GM19035 (cell line): ENCODE results near the gene MNT.
A peak's percentile ranks its signal among the peaks of the same experiment; 100 is the strongest.

ENCODE experiments used
- ATAC-seq: cut with Tn5 transposase; IDR thresholded peaks from one replicate; pipeline ENCODE4 v1.9.1; 2021; ENCODE audit not compliant: unreplicated experiment

MNT gene

DNA sequence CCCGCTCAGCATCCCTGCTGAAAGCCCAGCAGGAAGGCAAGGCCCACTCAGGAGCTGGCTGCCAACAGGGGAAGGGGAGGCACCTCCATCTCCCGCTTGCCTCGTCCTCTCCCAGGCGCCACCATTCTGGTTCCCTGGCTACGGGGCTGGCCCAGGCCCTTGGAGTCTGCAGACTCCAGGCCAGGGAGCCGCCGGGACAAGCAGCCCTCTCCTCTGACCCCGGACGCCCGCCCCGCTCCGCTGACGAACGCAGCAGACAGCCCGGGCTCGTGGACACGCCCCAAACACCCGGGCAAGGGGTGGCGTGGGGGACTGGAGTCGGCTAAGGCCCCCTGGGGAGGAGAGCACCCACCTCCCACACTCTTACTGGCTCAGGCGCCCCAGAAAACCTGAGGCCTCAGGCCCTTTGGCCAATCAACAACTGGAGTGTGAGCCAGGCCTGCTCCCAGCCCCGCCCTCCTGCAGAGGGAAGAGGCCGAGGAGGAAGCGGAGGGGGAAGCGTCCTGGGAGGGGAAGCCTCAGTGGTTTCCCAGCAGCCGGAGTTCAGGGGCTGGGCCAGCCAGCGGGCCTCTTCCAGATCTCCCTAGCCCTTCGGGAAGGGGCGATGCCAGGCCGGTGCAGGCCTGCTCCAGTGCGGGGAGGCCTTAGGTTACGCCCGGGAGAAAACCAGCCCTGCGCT is 4.2 kb downstream of the MNT start:
- ATAC-seq: no peak

DNA sequence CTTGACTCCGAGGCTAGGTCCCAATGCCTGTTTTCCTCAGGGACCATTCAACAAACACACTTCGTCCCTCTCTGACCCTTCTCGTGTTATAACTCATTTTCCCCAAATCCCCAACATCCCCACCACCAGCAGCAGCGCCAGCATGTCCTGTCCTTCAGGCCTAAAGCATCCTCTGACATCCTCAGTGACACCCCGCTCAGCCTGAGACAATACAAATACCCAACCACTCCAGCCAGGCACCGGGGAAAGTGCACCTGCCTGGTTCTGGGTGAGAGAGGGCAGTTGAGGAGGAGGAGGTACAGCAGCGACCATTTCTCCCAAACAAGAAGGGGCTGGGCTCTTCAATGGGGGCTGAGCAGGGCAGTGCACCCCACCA is 4.7 kb downstream of the MNT start:
- no peak for ATAC-seq

DNA sequence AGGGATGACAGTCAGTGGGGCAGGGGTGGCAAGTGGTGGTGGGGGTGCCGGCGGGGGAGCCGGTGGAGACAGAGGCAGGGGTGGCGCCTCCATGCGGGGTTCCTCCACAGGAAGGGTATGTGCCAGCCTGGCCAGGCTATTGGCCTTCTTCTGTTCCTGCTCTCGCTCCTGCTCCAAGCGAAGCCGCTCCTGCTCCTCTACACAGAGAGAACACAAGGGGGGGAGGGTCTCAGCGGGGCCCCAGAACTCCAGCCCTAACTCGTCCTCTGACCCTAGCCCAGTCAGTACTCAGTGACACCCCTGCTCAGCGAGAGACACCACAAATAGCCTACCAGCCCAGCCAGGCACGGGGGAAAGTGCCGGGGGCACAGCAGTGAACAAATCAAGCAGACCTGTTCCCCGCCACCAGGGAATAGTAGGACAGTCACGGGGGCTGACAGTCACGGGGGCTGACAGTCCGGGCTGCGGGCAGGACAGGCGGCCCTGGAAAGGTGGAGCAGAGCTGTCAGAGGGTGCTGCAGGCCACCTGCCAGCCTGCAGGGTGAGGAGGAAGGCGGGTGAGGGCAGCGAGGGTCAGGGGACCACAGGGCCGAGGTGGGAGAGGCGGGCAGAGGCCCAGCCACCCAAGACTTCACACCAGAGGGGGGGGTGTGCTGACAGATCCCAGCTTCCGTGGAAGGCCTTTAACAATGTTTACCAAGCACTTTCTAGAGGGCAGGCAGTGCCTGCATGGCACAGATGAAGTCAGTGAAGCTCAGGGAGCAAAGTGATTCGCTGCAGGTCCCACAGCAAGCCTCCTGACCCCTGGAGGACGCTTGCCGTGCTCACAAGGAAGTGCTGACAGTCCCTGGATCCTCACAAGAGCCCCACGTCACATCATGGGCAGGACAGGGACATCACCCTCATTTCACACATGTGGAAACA is 5.3 kb downstream of the MNT start:
- no peak for ATAC-seq

DNA sequence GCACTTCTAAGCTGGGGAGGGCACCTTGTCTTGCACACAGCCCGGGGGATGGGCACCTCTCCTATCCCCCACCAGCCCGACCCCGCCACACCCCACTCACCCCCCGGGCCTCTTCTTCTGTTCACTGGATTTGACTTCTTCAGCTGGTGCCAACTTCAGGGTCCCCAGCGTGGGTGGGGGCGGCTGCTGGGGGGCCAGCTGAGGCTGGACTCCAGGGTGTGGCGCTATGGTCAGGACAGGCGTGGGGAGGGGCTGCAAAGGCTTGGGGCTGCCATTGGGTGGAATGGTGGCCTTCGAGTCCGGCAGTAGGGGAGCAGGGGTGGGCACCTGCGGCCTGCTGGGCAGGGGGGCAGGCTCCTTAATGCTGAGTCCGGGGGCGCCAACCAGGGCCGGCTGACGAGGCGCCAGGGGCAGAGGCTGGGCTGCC is 6.1 kb downstream of the MNT start:
- ATAC-seq: no peak

DNA sequence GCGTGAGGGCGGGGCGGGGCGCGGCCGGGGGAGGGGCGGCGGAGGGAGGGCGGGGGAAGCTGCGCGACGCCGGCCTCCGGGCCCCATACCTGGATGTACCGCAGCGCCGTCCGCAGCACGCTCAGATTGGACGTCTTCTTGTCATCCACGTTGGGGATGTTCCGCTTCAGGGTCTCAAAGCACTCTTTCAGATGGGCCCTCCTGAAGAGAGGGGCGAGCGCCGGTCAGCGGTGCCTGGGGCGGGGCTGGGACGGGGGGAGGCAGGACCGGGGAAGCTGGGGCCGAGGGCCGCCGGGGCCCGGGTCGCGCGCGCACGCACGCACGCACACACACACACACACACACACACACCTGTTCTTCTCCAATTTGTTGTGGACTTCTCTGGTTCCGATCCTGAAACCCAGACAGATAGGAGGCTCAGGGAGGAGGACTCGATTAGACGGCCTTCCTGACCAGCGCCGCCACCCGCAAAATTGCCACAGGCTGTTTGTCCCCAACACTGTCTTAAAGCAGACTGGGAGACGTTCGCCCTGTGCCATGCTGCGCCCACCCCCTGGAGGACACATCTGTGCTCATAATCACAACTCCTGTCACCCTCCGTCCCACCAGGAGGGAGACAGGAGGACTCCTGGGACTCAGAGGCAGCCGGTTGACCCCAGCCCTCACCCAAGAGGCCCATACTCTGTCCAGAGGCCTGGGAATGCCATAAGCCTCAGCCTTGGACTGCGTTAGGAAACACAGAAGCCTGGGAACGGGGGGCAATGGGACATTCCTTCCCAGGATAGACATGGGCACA is 6.7 kb downstream of the MNT start:
- no peak for ATAC-seq

DNA sequence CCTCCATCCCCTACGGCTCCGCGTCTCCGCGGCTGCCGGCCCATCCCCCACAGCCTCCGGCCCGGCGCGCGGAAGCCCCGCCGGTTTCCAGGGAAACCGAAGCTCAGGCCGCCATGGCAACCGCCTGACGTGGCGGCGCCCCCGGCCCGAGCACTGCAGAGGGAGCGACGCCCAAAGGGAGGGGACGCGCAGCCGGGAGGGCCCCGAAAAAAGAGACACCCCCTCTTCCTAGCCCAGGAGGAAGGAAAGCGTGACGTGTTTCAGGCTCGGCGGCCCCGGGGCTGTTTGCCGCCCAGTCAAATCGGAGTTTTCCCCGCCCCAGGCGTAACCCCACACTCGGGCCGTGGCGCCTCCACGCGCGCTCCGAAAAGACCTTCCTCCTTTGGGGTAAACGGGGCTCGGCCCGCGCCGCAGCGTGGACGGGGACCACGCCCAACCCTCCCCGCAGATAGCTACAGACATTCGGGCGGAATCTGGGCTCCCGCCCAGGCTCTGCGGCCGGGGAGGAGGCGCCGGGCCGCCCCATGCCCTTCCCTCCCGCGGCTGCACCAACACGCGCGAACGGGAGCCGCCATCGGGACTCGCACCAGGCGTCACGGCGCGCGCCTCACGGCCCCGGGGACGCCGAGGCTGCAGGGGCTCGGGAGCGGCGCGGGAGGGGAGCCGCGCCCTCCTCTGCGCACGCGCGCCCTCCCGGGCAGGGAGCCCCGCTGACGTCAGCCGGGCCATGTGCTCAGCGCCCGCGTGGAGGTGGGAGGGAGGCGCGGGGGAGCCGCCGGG is 7.5 kb downstream of the MNT start:
- ATAC-seq: peak; percentile 51

DNA sequence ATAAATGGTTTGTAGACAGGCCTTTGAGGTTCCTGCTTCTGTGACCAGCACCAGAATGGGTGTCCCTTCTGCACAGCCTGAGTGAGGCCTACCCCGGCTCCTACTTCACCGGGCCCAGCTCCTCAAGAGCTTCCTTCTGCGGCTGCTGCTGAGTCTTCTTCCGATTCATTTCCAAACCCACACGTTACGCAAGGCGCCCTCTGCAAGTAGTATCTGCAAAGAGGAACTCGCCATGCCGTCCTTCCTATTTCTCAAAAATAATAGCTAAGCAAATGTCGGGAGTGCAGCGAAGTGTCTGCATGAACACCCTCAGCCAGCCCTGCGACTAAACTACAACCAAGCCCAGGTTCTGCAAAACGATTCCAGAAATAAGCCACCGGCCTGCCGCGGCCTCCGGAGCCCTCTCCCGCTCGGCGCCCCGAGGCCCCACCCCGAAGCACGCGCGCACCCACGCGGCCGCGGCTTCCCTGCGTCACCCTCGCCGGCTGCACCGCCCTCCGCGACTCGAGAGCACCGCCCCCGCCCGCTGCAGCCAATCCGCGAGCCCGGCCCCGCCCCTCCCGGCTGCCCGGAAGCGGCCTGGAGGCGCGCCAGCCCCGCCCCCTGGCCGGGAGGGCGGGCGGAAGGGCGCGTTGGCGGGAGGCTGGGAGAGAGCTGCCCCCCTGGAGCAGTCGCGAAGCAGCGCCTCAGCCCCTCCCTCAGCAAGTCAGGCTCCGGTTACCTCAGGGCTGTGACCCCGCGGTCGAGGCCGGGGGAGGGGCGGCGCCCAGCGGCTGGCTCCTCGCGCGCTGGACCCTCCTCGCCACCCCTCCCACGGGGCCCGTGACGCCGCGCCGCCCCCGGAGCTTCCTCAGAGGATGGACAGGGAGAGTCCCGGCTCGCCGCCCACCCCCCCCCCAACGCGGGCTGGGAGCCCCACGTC is 8.3 kb downstream of the MNT start:
- peak; percentile 54 for ATAC-seq

DNA sequence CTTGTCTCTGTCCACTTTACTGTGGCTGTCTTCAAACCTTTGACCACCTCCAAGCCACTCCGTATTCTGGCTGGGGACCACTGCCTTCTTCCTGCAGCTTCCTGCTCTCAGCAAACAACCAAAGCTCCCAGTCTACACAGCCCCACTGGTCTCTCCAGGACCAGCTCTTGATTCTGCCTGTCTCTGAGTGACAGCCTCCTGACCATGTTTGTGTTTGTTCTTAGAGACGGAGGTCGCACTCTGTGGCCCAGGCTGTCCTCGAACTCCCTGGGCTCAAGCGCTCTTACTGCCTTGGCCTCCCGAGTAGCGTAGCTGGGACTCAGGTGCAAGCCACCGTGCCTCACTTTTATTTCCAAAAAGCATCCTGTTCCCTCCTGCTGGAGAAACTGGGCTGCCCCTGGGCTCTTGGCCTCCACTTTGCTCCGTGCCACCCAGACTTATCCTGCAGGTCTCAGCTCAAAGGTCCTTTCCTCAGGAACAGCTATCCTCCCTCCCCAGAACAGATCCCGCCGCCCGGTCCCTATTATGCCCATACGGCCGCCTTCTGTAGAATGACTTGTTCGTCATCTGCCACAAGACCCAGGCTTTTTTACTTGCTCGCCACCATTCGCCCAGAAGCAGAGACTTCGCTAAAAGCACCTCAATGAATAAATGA is 9.1 kb downstream of the MNT start:
- ATAC-seq: no peak

DNA sequence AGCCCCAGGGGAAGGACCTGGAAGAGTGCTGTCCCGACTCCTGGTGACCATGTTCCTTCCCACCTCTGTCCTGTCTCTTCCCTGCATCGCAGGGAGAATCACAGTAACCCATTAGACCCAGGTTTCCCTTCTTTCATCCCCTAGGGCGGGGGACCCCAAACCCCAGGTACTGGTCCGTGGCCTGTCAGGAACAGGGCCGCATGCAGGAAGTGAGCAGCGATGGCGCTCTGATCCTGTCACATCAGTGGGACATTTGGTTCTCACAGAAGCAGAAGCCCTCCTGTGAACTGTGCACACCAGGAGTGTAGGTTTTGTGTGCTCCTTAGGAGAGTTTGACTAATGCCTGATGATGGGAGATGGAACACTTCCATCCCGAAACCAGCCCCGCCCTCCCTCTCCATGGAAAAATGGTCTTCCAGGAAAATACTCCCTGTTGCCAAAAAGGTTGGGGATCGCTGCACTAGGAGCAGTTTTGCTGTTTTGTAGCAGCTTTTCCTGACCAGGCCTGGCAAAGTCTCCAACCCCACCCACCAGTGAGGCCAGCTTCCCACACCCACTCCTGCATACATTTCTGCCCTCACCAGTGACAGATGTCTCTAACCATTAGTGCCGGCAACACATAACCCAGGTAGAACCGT is 10.5 kb downstream of the MNT start:
- ATAC-seq: no peak

DNA sequence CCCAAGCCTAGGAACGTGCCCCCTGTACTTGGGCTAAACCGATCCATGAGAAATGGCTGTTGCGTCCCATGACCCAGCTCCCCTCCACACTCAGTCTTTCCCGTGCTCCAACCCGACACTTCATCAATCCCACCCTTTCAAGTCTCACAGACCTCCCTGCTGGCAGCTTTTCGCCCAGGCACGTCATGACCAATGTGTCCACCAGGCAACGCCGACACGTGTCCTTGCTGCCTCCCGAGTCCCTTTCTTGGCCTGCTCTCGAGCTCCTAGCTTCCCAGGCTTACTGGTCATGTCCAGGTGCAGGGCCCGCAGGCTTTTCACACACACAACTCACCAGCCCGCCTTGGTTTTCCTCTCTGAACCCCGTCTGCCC is 12.2 kb downstream of the MNT start:
- no peak for ATAC-seq

DNA sequence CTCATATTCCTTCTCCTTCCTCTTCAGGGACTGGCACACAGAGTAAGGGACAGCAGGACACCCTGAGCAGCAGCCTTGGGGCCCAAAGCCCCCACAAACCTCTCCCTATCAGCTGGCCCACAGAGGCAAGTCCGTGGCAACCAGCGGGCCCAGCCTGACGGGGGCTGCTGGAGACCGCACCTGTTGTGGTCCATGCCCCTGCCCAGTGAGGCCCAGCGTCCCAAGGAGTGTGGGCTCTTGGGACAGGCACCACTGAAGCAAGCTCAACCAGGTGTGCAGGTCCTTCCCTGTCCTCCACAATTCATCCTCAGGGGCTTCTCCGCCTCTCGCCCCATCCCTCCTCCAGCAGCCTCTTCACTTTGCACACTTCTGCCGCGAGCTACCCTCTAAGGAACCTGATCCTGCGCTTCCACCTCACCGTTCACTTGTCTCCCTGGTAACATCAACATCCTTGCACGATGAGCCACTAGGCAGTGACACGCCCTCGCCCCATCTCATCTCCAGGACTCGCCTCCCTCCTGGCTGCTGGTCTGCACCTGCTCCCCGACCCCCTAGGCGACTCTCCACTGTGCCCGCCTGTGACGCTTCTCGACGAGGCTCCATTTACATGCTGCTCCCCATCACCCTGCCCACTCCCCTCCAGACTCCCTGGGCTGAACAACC is 12.7 kb downstream of the MNT start:
- no peak for ATAC-seq

DNA sequence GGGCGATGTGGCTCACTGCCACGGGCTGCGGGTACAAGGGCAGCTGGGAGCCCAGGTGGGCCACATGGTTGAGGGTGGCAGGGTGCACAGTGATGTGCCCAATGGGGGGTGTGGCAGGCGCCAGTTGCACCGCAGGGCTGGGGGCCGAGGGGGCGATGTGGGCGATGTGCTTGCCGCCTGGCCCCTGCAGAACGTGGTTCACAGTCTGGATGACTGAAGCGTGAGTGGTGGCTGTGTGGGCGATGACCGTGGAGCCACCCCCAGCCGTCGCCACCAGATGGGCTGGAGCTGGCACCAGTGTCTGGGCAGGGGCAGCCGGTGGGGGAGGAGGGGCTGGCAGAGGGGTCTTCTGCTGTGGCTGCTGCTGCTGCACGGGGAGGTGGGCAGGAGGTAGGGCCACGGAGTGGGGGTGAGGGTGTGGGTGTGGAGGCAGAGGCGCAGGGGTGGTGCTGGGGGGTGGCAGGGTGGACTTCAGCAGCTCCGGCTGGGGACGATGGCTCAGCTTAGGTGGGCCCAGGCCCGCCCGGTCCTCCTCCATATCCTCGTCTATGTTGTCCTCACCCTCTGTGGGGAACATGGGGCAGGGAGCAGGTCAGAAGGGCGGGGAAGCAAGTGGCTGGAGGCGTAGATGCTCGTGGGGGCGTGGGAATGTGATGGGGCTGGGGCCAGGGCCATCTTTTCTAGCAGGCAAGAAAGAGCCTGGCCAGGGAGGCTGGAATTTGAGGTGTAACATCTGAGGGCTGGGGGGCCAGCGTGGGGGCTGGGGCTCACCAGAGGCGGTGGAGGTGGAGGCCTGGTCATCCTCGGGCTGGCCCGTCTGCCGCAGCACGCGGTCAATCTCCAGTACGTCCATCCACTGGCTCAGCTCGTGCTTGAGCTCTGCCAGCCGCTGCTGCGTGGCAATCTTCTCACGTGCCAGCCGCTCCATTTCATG is 13.5 kb downstream of the MNT start:
- ATAC-seq: no peak

DNA sequence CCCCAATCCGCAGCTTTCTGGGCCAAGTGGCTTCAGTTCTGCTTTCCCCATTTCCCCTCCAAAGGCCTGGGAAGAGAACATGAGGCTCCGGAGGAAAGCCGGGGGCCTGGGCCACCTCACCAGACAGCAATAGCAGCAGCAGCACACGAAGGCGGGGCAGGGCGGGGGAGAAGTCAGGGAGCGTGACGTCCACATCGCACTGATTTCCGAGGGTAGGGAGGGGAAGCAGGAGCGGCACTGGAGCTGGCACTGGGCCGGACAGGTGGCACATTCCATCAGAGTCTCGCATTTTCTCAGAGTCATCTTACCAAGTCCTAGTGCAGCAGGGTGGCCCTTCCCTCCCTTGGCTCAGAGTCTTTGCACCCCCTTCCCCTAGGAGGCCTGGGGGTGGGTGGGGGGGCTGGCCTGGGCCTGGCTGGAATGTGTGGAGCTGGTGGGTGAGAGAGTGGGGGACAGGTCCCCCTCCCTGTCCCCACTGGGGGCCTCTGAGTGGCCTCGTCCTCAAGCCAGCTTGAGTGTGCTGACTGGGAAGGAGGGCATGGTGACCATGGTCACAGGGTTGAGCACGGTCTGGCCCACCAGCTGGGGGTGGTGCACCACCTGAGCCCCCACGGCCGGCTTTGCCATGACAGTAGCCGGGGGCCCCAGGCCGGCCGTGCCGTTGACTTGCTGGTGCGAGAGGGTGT is 14.3 kb downstream of the MNT start:
- ATAC-seq: no peak

DNA sequence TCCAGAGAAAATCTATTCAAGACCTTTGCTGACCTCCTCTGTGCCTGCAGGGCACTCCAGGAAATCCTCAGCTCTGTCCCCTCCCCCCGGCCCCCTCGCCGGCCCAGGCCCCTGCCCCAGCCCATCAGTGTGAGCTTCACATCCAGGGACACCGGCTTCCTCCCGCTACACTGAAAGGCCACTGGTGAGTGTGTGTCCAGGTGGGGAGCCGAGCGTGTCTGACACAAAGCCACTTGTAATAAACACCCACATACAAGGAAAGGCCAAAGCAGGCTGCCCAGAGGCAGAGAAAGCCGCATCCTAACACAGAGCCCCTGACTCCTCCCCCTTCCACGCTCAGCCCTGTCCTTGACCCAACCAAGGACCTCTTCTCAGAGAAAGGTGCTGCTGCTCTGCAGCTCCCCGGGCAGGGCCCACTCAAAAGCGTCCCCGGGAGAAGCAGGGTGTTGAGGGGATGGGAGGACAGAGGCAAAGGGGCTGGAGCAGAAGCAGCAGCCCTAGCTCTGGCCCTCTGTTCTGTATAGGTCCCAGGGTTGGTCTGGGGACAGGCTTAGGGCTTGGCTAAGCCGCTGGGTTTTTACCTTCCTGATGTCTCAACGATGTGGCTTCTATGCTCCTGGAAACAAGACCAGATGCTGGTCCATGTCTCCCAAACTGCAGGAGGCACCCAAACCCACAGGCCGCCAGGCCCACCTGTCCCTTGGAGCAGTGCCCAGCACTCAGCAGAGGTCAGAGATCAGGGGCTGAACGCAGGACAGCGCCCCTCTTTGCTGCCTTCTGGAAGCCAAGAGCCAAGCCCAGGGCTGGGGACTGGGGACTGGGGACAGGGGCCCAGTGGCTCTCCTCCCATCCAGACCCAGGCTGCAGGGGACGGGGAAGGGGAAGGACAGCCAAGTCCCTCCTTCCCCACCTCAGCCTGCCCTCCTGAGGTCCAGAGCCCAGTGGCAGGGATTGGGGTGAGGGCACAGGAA is 15.3 kb downstream of the MNT start:
- ATAC-seq: no peak

DNA sequence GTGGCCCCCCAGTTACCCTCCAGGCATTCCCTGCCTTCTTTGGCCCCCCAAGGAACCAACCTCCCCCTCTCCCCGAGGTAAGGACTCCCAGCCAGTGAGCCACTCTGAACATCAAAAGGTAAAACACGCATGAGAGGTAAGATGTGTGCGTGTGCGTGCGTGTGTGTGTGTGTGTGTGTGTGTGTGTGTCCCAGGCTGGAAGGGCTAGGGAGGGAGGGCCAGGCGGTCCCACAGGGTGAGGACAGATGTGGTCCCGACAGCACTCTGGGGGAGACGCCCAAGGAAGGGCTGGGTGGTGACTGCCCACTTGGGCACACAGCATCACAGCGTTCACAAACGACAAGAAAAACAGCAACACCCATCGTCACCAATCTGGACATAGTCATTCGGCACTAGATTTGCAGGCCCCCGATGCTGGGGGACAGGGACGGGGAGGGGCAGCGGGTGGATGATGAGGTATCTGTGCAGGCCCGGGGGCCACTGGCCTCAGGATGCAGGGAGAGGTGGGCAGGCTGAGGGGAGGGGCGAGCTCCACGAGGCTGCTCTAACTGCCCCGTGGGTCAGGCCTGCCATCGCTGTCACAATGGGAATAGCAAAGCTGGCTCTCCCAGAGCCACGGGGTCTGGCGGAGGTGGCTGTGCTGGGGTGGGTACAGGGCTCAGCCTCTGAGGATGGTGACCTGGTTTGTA is 16.3 kb downstream of the MNT start:
- ATAC-seq: no peak
